GM18868 (cell line): ENCODE data around the gene NOC2L.
"Not testable (repeated sequence)": the region's sequence is repeated elsewhere in the genome, so short reads cannot be mapped to it uniquely, and the experiment has no call there.

ENCODE experiments used
- ATAC-seq: cut with Tn5 transposase; IDR thresholded peaks from one replicate; pipeline ENCODE4 v1.9.1; 2021; ENCODE audit warnings: mild to moderate bottlenecking, moderate library complexity; ENCODE audit not compliant: unreplicated experiment

NOC2L gene

GRCh38 chr1:963746-964525 is 4.9 kb upstream of the NOC2L start:
- no peak for ATAC-seq

GRCh38 chr1:963301-963651 is 4.2 kb upstream of the NOC2L start:
- no peak for ATAC-seq

GRCh38 chr1:962381-963300 is 3.6 kb upstream of the NOC2L start:
- no peak for ATAC-seq

GRCh38 chr1:961132-961669 is 2.1 kb upstream of the NOC2L start:
- no peak for ATAC-seq

- no peak for ATAC-seq
These were observed 1.5 kb upstream of the NOC2L start, which contains the start of gene KLHL17 for GRCh38 chr1:960363-961131. KLHL17 (plus strand) TSS chr1:960584; CDS start chr1:960694, 110 bp downstream.

- no peak for ATAC-seq
These were observed 791 bp upstream of the NOC2L start for GRCh38 chr1:959731-960362.

- ATAC-seq = no peak
These were observed 2.4 kb downstream of the NOC2L start for GRCh38 chr1:956636-957035.

- no peak for ATAC-seq
These were observed 3.6 kb downstream of the NOC2L start for GRCh38 chr1:955474-955873.

- ATAC-seq = no peak
These were observed 4.1 kb downstream of the NOC2L start for GRCh38 chr1:954927-955326.

GRCh38 chr1:953524-954320 is 5.3 kb downstream of the NOC2L start:
- no peak for ATAC-seq

GRCh38 chr1:952603-953002 is 6.5 kb downstream of the NOC2L start:
- no peak for ATAC-seq

- ATAC-seq = no peak
These were observed 6.9 kb downstream of the NOC2L start for GRCh38 chr1:952201-952600.

GRCh38 chr1:951364-951763 is 7.7 kb downstream of the NOC2L start:
- no peak for ATAC-seq

- ATAC-seq = no peak
These were observed 8.2 kb downstream of the NOC2L start for GRCh38 chr1:950881-951280.

GRCh38 chr1:950268-950667 is 8.8 kb downstream of the NOC2L start:
- no peak for ATAC-seq

GRCh38 chr1:947958-948357 is 11.1 kb downstream of the NOC2L start:
- no peak for ATAC-seq

- not testable (repeated sequence) for ATAC-seq
These were observed 12.2 kb downstream of the NOC2L start for GRCh38 chr1:946811-947210.

- ATAC-seq = no peak
These were observed 13.1 kb downstream of the NOC2L start for GRCh38 chr1:945688-946556.
